KOPT-K1 (cell line): Measurements from ENCODE around the gene HGS.
A peak's percentile ranks its signal among the peaks of the same experiment; 100 is the strongest.

Experiments used
- H3K27ac ChIP-seq: fragments of 200-600 bp; sonication (generic); 2 replicates; pipeline ENCODE4 v1.5.1; 2016; ENCODE audit warnings: antibody characterized with exemption, mild to moderate bottlenecking, low read depth, low read length; ENCODE audit not compliant: poor library complexity, severe bottlenecking
- H3K36me3 ChIP-seq: fragments of 200-600 bp; sonication (generic); 2 replicates; pipeline ENCODE4 v1.5.1; 2017; ENCODE audit warnings: antibody characterized with exemption, mild to moderate bottlenecking, low read length, moderate library complexity; ENCODE audit not compliant: insufficient read depth
- H3K9me3 ChIP-seq: fragments of 200-600 bp; sonication (generic); 2 replicates; pipeline ENCODE4 v1.5.1; 2017; ENCODE audit warnings: antibody characterized with exemption, low read length, mild to moderate bottlenecking; ENCODE audit not compliant: insufficient read depth, poor library complexity, severe bottlenecking

The HGS gene, protein sequence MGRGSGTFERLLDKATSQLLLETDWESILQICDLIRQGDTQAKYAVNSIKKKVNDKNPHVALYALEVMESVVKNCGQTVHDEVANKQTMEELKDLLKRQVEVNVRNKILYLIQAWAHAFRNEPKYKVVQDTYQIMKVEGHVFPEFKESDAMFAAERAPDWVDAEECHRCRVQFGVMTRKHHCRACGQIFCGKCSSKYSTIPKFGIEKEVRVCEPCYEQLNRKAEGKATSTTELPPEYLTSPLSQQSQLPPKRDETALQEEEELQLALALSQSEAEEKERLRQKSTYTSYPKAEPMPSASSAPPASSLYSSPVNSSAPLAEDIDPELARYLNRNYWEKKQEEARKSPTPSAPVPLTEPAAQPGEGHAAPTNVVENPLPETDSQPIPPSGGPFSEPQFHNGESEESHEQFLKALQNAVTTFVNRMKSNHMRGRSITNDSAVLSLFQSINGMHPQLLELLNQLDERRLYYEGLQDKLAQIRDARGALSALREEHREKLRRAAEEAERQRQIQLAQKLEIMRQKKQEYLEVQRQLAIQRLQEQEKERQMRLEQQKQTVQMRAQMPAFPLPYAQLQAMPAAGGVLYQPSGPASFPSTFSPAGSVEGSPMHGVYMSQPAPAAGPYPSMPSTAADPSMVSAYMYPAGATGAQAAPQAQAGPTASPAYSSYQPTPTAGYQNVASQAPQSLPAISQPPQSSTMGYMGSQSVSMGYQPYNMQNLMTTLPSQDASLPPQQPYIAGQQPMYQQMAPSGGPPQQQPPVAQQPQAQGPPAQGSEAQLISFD

DNA sequence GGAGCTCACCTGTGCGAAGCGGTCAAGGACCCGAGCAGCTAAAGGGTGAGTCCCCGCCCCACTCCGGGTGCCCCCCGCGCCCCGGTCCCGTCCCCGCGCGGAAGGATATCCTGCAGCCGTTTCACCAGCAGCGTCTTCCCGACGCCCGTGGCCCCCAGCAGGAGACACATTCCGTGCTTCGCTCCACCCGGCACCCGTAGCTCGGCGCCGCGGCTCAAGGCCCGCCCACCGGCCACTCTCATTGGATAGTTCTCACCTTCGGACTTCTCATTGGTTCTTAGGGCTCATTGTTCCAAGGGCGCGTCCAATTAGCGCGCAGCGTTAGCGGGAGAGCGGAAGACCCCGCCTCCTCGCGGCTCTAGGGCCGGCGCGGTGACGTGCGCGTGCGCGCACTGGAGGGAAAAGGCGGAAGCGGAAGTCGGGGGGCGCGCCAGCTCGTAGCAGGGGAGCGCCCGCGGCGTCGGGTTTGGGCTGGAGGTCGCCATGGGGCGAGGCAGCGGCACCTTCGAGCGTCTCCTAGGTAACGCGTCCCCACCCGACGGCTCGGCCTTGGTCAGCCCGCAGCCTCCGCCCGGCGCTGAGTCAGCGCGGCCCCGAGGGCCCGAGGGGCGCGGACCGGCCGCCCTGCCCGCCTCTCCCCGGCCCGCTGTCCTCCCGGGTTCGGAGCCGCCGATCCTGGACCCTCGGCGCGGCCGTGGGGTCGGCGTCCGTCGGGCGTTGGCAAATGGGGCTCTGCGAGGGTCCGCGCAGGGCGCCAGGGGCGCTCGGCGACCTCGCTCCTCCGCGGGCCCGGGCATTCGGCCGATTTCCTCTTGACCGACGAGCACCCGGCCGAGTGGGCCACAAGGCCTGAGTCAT is at the start of gene HGS, which contains the start of gene ARL16:
Gene HGS, plus strand, starts transcription at position 428 of the 858 bp plus-strand sequence. Its CDS starts 56 bp downstream, at position 484.
Gene ARL16, minus strand, starts transcription at position 214 of the 858 bp plus-strand sequence. Its CDS starts 44 bp downstream, at position 170.
- Histone ChIP-seq H3K27ac (peak within 1 kb of the TSS; percentile 79), H3K9me3 (no peaks in the 10 kb centered on the region), H3K36me3 (peaks cover 64% of the 10 kb centered on the region)

DNA sequence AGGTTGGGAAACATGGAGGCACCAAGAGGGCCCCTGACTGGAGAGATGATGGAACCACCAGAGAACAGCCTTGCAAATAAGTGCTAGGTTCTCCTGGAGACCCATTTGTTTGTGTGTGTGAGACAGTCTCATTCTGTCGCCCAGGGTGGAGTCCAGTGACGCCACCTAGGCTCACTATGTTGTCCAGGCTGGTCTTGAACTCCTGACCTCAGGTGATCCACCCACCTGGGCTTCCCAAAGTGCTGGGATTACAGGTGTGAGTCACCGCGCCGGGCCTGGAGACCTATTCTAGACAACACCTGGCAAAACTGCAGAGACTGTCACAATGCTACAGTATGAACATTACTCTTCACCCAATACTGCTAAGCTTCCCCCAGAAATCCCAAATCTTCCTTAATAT is 48.4 kb upstream of the HGS start:
- H3K9me3 ChIP-seq = no peaks in the 10 kb centered on the region
- peaks cover 12% of the 10 kb centered on the region for H3K36me3 ChIP-seq
- H3K27ac ChIP-seq = no peak overlapping the region

DNA sequence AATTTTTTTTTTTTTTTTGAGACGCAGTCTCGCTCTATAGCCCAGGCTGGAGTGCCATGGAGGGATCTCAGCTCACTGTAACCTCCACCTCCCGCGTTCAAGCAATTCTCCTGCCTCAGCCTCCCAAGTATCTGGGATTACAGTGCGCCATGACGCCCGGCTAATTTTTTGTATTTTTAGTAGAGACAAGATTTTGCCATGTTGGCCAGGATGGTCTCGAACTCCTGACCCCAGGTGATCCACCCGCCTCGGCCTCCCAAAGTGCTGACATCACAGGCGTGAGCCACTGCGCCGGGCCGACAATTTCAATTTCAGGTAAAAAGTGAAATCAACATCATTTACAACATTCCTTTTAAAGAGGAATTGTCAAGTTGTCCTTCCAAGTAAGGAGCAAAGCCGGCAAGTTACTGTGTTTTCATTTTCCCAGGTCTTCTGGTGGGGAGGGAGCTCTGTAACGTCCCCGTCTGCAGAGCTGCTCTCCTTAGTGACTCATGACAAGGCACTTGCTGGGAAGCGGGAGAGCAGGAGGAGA is 47.8 kb upstream of the HGS start:
- no peaks in the 10 kb centered on the region for H3K9me3 ChIP-seq
- H3K27ac ChIP-seq = peak overlapping the region; percentile 74
- peaks cover 8% of the 10 kb centered on the region for H3K36me3 ChIP-seq

DNA sequence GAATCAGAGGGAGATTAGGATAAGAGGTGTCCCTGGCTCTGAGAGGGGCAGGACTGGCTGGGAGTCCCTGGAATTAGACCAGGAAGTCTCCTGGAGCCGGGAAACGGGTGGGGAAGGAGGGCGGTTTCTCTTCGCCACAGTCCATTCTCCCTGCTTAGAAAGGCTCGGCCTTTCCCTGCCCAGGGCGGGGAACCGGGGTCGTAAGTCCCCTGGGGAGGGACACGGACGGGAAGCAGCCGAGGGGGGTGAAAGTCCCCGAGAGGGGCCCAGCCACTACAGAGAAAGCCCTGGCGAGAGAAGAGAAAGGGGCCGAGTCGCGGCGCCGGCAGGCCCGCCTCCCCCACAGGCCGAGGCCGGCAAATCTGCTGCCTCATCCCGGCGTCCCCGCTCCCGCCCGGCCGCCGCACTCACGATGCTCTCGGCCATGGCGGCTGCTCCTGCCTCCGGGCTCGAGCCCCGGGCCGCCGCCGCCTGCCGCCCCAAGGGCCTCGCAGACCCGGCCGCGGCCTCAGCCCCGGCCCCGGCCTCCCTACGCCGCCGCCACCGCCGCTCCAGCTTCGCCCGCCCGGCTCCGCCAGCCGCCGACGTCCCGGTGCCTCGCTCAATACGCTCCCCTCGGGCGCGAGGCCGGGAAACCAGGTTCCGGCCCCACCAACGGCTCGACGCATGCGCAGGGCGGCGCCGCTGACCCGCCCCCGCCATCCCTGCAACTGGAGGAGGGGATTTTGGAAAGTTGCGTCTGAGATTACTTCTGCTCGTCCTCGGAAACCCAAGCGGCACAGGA is 47.1 kb upstream of the HGS start, which contains the start of the genes NPLOC4 and TSPAN10:
Gene NPLOC4, minus strand, starts transcription at position 608 of the 784 bp plus-strand sequence. Its CDS starts 182 bp downstream, at position 426.
Gene TSPAN10, plus strand, starts transcription at position 692 of the 784 bp plus-strand sequence. CDS start 5,217 bp downstream, outside the sequence.
- peaks cover 4% of the 10 kb centered on the region for H3K36me3 ChIP-seq
- H3K9me3 ChIP-seq = no peaks in the 10 kb centered on the region

DNA sequence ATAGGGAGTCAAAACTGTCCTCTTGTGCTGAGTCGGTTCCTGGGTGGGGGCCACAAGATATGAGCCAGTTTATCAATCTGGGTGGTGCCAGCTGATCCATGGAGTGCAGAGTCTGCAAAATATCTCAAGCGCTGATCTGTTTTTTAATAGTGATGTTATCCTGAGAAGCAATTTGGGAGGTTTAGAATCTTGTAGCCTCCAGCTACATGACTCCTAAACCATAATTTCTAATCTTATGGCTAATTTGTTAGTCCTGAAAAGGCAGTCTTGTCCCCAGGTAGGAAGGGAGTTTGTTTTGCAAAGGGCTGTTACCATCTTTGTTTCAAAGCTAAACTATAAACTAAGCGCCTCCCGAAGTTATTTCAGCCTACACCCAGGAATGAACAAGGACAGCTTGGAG is 45.1 kb upstream of the HGS start:
- Histone ChIP-seq H3K36me3 (no peaks in the 10 kb centered on the region), H3K27ac (no peak overlapping the region), H3K9me3 (no peaks in the 10 kb centered on the region)

More for the DNA sequence above, 47.1 kb upstream of the HGS start, which contains the start of the genes NPLOC4 and TSPAN10:
- peak within 1 kb of the TSS; percentile 74 for H3K27ac ChIP-seq

DNA sequence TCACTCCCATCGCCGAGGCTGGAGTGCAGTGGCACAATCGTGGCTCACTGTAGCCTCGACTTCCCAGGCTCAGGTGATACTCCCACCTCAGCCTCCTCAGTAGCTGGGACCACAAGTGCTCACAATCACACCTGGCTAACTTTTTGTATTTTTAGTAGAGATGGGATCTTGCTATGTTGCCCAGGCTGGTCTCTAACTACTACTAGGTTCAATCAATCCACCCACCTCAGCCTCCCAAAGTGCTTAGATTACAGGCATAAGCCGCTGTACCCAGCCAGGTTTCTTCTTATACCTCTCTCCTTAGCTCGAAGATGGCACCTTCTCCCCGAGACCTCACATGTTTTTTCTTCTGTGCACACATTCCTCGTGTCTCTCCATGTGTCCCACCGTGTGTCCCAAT is 43.8 kb upstream of the HGS start:
- Histone ChIP-seq H3K27ac (no peak overlapping the region), H3K36me3 (no peaks in the 10 kb centered on the region), H3K9me3 (no peaks in the 10 kb centered on the region)

DNA sequence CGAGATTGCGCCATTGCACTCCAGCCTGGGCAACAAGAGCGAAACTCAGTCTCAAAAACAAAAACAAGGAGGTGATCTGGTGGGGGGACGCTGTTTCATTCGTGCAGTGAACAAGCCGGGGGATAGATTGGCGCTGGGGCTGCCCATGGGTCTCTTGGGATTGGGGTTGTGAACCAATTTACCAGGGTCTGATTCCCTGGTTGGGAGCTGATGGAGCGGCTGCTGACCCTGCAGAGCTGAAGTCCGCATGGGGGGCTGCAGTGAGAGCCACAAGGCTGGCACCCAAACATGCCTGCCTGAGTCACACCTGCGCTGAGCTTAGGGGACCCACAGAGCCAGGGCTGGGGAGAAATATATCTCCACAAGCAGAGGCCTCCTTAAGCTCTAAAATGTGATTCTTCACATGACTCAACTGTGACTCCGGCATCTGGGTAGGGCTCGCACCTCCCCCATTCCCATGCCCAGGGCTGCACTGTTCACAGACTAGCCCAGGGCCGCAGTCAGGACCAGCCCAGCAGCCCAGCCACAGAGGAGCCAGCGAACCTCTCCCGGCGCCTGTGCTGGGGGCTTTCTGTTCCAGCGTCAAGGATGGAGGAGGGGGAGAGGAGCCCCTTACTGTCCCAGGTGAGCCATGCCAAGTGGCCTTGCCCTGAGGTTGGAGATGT is 41.9 kb upstream of the HGS start:
- H3K9me3 ChIP-seq = no peaks in the 10 kb centered on the region
- H3K27ac ChIP-seq = no peak overlapping the region
- no peaks in the 10 kb centered on the region for H3K36me3 ChIP-seq

DNA sequence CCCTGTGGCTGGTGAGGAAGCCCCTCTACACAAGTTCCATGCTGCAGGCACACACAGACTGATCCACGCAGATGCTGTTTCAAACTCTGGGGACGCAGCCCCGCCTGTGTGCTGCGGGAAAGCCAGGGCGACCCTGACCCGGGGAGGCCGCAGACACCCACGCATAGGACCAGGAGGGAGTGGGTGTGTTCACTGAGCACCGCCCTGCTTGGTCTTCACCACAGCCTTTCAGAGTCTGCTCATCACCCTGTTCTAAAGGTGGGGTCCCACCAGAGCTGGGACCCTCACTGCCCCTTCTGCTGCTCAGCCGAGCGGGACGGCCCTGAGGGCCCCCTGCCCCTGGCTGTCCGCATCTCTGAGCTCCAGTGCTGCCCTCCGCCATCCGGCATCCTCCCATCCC is 39.3 kb upstream of the HGS start:
- H3K27ac ChIP-seq = no peak overlapping the region
- H3K36me3 ChIP-seq = no peaks in the 10 kb centered on the region
- peaks cover 13% of the 10 kb centered on the region for H3K9me3 ChIP-seq

DNA sequence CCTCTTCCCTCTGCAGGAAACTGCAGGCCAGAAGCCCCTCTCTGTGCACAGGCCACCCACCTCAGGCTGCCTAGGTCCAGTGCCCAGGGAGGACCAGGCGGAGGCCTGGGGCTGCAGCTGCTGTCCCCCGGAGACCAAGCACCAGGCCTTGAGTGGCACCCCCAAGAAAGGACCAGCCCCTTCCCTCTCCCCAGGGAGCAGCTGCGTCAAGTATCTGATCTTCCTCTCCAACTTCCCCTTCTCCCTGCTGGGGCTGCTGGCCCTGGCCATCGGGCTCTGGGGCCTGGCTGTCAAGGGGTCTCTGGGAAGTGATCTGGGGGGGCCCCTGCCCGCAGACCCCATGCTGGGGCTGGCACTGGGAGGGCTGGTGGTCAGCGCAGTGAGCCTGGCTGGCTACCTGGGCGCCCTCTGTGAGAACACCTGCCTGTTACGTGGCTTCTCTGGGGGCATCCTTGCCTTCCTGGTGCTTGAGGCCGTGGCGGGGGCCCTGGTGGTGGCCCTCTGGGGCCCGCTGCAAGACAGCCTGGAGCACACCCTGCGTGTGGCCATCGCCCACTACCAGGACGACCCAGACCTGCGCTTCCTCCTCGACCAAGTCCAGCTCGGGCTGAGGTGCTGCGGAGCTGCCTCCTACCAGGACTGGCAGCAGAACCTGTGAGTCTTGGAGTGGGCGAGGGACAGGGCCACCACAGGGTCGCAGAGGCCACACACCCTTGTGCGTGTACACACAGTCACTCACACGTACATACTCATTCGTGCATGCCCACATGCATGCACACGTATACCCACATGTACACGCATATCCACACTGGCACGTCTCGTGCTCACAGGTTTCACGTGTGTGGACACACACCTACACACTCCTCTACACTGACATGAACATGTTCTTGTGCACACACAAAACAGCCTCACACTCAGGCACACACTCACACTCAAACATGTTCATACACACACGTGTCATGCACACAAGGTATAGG is 38.5 kb upstream of the HGS start:
- H3K27ac ChIP-seq = no peak overlapping the region
- H3K36me3 ChIP-seq = no peaks in the 10 kb centered on the region
- H3K9me3 ChIP-seq = peaks cover 13% of the 10 kb centered on the region

DNA sequence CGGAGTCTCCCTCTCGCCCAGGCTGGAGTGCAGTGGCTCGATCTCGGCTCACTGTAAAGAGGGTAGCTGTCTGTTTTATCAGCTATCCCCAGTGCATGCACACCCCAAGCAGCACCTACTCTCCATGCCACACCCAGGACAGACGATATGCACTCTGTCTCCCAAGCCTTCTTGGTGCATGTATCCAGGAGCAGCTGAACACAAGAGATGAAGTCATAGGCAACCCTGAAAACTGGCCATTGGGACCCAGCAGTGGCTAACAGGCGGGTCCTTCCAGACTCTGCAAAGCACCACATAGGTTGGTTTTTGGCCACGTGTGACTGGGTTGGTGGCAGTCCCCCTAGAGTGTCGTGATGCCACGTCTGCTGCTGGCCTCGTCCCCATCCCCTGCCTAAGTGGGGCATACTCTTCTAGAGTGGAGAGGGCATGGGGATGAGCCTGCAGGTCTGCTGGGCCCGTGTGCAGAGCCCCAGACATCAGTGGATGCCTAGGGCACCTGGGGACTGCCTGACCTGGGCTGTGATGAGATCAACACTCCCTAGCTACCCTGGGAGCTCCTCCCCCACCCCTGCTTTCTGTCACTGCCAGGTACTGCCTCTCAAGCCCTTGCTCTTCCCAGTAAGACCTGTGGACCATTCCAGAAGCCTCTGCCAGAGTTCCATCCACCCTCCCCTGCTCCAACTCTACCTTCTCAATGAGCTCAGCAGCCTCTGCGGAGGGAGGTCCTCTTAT is 36.8 kb upstream of the HGS start:
- Histone ChIP-seq H3K9me3 (peaks cover 13% of the 10 kb centered on the region), H3K27ac (no peak overlapping the region), H3K36me3 (no peaks in the 10 kb centered on the region)

DNA sequence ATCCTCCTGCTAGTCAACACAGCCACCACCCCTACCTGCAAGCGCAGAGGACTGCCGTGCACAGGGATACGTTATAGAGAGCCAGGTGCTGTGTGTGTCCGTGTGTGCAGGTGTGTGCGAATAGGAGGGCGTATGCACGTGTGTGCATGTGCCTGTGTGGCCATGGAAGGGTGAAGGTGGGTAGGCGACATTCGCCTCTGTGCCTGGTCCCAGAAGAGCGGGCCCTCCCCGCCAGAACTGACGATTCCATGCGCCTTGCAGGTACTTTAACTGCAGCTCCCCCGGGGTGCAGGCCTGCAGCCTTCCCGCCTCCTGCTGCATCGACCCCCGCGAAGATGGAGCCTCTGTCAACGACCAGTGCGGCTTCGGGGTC is 36.2 kb upstream of the HGS start:
- Histone ChIP-seq H3K27ac (no peak overlapping the region), H3K36me3 (no peaks in the 10 kb centered on the region), H3K9me3 (peaks cover 13% of the 10 kb centered on the region)
